Astrocyte of the cerebellum (primary cell): ENCODE measurements around the gene DNAJA3.

Experiments used
- DNase-seq: peaks from one replicate; pipeline ENCODE4 v3.0.0-alpha.2; 2011; ENCODE audit warnings: low read depth
- H3K4me3 ChIP-seq: 2 replicates; pipeline ENCODE4 v1.5.1; 2011; ENCODE audit warnings: mild to moderate bottlenecking, low read depth, low read length, moderate library complexity
- in situ Hi-C: cut with HindIII; loops from 2 replicates; pipeline ENCODE4 v1.10.0; 2017; ENCODE audit warnings: low sequenced_read_pairs
- TF ChIP-seq, protein P1 (sequence below): IDR thresholded peaks from 2 replicates; pipeline ENCODE4 v1.5.1; 2012; ENCODE audit warnings: low read length, low read depth, moderate library complexity, mild to moderate bottlenecking; ENCODE audit errors: missing control alignments

Gene DNAJA3

DNA sequence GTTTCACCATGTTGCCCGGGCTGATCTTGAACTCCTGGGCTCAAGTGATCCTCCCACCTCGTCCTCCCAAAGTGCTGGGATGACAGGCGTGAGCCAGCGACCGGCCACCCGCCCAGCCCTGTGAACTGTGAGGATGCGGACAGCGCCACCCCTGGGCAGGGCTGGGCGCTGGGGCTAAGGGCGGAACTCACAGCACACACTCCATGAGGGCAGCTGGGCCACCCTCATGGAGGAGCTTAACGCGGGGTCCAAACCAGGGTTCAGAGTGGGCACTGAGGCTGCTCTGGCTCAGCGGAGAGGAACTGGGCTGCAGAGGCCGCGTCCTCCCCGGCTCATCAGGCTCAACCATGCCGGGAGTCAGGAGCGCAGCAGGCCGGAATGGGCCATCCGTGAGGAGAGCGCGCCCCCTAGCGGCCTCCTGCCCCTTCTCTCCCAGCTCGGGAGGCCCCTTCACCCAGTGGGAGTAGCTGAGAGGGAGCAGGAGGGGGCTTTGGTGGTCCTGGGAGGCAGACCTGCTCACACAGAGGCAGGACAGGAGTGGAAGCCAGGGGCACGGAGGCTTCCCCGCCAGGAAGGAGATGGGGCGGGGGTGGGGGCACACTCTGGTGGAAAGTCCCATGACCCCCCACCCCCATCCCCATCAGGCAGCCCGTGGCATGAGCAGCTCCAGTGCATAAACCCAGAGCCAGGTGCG, 23.1 kb upstream of the DNAJA3 start:
- H3K4me3 ChIP-seq, result no peak overlapping the region
- TF ChIP-seq, protein P1, sequence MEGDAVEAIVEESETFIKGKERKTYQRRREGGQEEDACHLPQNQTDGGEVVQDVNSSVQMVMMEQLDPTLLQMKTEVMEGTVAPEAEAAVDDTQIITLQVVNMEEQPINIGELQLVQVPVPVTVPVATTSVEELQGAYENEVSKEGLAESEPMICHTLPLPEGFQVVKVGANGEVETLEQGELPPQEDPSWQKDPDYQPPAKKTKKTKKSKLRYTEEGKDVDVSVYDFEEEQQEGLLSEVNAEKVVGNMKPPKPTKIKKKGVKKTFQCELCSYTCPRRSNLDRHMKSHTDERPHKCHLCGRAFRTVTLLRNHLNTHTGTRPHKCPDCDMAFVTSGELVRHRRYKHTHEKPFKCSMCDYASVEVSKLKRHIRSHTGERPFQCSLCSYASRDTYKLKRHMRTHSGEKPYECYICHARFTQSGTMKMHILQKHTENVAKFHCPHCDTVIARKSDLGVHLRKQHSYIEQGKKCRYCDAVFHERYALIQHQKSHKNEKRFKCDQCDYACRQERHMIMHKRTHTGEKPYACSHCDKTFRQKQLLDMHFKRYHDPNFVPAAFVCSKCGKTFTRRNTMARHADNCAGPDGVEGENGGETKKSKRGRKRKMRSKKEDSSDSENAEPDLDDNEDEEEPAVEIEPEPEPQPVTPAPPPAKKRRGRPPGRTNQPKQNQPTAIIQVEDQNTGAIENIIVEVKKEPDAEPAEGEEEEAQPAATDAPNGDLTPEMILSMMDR, result peak; percentile 73
- DNase-seq, result peak; percentile 28
- in situ Hi-C loops, result no loop called here

DNA sequence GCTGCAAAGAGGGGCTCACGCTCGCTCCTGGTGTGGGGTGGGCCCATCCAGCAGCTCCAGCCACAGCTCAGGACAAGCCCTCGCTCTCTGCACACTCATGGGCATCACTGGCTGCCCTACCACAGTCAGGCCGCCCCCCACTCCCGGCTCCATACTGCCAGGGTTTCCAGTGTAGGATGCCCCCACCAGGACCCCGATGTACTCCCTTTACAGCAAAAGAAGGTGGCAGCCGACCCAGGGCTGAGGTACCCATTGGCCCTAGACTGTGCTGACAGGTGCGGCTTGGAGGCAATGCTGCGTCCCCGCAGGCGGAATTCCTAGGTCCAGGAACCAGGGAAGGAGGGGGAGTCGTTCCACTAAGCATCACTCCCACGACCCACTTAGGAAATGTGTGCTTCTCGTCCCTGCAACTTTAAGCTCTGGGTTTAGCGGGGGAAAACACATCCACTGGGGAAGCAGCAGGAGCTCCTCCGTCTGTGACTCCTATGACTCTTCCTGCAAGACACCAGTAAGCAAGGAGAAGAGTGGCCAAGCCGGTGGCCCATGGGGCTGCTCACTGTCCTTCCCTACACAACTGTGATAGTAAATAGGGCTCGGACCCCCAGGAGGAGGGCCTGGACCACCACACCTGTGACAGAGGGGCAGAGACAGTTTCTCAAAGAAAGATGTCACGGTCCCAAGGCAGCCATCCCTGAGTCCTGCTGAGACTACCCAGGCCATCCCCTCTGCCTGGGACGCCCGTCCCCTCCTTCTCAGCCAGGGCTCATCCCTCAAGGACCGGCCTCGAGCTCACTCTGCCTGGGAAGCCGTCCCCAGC, 22.3 kb upstream of the DNAJA3 start:
- TF ChIP-seq, protein P1, result no peak
- DNase-seq, result no peak
- no peak overlapping the region for H3K4me3 ChIP-seq
- in situ Hi-C loops, result no loop called here

DNA sequence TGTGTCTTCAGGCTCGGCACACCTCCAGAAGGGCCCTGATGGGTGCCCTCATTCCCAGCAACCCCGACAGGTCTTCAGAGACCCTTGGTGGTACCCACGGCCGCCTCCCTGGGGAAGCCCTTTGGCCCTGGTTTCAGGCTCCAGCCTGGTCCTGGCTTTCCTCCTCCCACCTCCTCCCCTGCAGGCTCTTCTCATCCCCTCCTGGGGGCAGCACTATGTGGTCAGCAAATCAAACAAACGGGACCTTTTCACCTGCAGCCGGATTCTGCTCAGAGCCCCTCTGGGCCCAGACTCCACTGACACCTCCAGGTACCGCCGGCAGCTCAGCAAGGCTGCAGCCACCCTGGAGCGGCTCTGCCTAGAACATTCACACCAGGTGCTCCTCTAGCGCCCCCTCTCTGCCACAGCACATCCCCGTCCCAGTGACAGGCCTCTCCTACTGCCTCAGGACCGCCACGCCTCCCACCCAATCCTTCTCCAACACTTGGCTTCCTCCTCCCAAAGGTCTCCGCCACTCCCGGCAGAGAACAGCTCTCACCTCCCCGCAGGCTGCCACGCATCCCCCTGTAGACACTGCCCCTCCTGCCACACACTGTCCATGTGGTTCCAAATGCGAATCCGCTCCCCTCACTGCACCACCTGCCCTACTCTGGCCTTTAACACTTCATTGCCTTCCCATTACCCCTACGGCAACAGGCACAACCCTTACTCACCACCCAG, 21.3 kb upstream of the DNAJA3 start:
- TF ChIP-seq, protein P1, result peak; percentile 90
- H3K4me3 ChIP-seq, result no peak overlapping the region
- in situ Hi-C loops, result no loop called here
- DNase-seq, result no peak

DNA sequence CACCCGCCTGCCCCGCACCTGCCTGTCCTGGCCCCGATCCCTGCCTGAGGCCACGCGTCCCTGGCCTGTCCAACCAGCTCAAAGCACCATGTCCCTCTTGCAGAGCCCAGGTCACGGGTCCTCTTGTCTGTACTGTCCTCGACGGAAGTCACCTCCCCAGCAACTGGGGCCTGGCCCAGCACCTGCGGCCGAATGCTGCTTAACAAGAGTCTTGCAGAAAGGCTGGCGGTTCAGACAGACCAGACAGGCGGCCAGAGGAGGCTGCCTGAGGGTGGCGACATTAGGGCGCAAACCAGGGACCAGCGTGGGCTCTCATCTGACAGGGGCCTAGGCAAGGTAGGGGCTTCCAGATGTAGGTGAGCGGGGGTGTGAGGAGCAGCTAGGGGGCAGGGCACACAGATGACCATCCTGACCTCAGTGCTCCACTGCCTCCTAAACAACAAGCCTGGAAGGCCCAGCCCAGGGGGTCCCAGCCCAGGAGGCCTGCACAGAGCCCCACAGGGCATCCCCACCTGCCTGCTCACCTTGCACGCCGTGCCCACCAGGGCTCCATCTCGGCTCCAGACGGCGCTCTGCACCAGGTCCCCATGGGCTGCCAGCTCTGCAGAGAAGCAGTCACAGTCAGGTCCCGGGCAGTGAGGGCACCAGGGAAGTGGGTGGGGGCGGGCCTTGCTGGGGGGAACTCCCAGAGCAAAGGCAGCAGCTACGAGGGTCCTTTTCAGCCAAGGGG, 20.5 kb upstream of the DNAJA3 start:
- TF ChIP-seq, protein P1, result no peak
- in situ Hi-C loops, result no loop called here

DNA sequence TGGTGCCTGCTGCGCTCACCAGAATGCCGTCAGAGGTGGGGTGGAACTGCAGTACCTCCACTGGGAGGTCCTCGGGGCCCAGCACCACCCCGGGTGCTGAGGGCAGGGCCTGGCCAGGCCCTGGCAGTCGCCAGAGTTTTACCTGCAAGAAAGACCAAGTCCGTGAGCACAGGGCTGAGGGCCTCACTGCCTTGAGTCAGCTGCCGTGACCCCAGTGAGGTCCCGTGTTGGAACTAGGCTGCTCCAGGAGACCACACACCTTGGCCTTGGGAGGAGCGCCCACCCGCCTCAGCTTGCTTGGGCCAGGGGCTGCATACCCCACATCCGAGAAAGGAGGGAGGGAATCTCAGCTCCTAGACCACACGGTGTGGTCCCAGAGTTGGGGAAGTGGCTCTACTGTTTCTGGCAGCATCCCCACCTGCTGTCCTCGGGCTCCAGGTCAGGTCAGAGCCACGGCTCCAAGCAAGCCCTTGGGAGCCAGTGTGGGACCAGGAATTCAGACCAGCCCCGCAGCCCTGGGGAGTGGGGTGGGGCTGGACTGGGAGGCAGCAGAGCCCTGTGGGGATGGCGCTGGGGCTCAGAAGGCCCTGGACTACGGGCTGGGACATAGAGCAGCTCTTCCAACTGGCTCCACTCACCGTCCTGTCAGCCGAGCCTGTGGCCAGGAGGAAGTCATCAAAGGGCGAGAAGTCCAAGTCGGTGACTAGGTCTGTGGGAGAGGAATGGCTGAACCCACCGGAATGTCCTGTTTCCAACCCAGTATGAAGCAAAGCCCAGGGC, 17.9 kb upstream of the DNAJA3 start:
- in situ Hi-C loops, result no loop called here
- TF ChIP-seq, protein P1, result no peak
- no peak overlapping the region for H3K4me3 ChIP-seq
- DNase-seq, result no peak

More for the DNA sequence above, 20.5 kb upstream of the DNAJA3 start:
- no peak for DNase-seq
- no peak overlapping the region for H3K4me3 ChIP-seq
